Measurements from ENCODE around the gene CPLX1. TPM values are rescaled to one million over a fixed set of nuclear protein-coding genes. Genes with fewer than 3 reads are reported as not detected.

CPLX1 gene
- polyA plus RNA-seq, 1 donor (not counting 4 experiments of a cell fraction or from before 2014, with no cell fraction given), result 0.04 TPM

GRCh38 chr4:844752-845232 is 18.9 kb upstream of the CPLX1 start:
- H2AFZ ChIP-seq (ENCODE audit: control insufficient read depth, low read length), result no peak overlapping the region
- TF ChIP-seq CTCF (optimal IDR thresholded peaks at IDR 0.05 in 1 of 3, IDR thresholded peaks at IDR 0.05 in 1 of 3, conservative IDR thresholded peaks at IDR 0.05 in 1 of 3; ENCODE audit: extremely low read depth in 1 of 3, insufficient read depth in 2 of 3, low read length in 3 of 3) (no peak), EZH2 (IDR thresholded peaks at IDR 0.05; ENCODE audit: low read length) (no peak)
- H3K9me1 ChIP-seq (ENCODE audit: control insufficient read depth, extremely low read depth, insufficient read depth, low read length), result no peaks in the 10 kb centered on the region
- H3K36me3 ChIP-seq (ENCODE audit: control insufficient read depth in 2 of 2, extremely low read depth in 1 of 2, insufficient read depth in 2 of 2, low read length in 2 of 2), result peaks cover 10 to 11% of the 10 kb centered on the region in 2 experiments
- no peaks in the 10 kb centered on the region for H3K4me1 ChIP-seq (ENCODE audit: control insufficient read depth, extremely low read depth, insufficient read depth, low read length)
- no peak overlapping the region for H3K9ac ChIP-seq (ENCODE audit: control insufficient read depth, extremely low read depth, insufficient read depth, low read length)
- H3K4me2 ChIP-seq (ENCODE audit: control insufficient read depth, extremely low read depth, insufficient read depth, low read depth, low read length), result no peak overlapping the region
- no peaks in the 10 kb centered on the region for H3K27me3 ChIP-seq (ENCODE audit: control insufficient read depth, extremely low read depth, insufficient read depth, low read length)
- H3K4me3 ChIP-seq (ENCODE audit: control insufficient read depth in 2 of 3, extremely low read depth in 1 of 3, insufficient read depth in 2 of 3, low read depth in 1 of 3, low read length in 3 of 3), result no peak overlapping the region
- no peak overlapping the region for H3K27ac ChIP-seq (ENCODE audit: control insufficient read depth, insufficient read depth, low read length)
- FAIRE-seq (no peak), DNase-seq (ENCODE audit: low read depth, low spot score) (no peak)
- H3K9me3 ChIP-seq (ENCODE audit: control insufficient read depth, low read depth, low read length), result no peaks in the 10 kb centered on the region
- dilution Hi-C loops (cut with MboI; ENCODE audit: extremely low pct_ligation_motif_present, low sequenced_read_pairs), result no loop called here
- H4K20me1 ChIP-seq (ENCODE audit: control insufficient read depth, extremely low read depth, insufficient read depth, low read length), result no peaks in the 10 kb centered on the region
- no peaks in the 10 kb centered on the region for H3K79me2 ChIP-seq (ENCODE audit: control insufficient read depth, insufficient read depth, low read length)

- DNase-seq (ENCODE audit: low read depth, low spot score), result no peak
- H3K79me2 ChIP-seq (ENCODE audit: control insufficient read depth, insufficient read depth, low read length), result no peaks in the 10 kb centered on the region
- no peak for FAIRE-seq
- no peak overlapping the region for H3K4me2 ChIP-seq (ENCODE audit: control insufficient read depth, extremely low read depth, insufficient read depth, low read depth, low read length)
- peaks cover 0 to 3% of the 10 kb centered on the region in 2 experiments for H3K36me3 ChIP-seq (ENCODE audit: control insufficient read depth in 2 of 2, extremely low read depth in 1 of 2, insufficient read depth in 2 of 2, low read length in 2 of 2)
- H2AFZ ChIP-seq (ENCODE audit: control insufficient read depth, low read length), result no peak overlapping the region
- H3K4me3 ChIP-seq (ENCODE audit: control insufficient read depth in 2 of 3, extremely low read depth in 1 of 3, insufficient read depth in 2 of 3, low read depth in 1 of 3, low read length in 3 of 3), result no peak overlapping the region
- H3K9ac ChIP-seq (ENCODE audit: control insufficient read depth, extremely low read depth, insufficient read depth, low read length), result no peak overlapping the region
- no peaks in the 10 kb centered on the region for H3K9me1 ChIP-seq (ENCODE audit: control insufficient read depth, extremely low read depth, insufficient read depth, low read length)
- H3K9me3 ChIP-seq (ENCODE audit: control insufficient read depth, low read depth, low read length), result no peaks in the 10 kb centered on the region
- dilution Hi-C loops (cut with MboI; ENCODE audit: extremely low pct_ligation_motif_present, low sequenced_read_pairs), result no loop called here
- TF ChIP-seq CTCF (optimal IDR thresholded peaks at IDR 0.05 in 1 of 3, IDR thresholded peaks at IDR 0.05 in 1 of 3, conservative IDR thresholded peaks at IDR 0.05 in 1 of 3; ENCODE audit: extremely low read depth in 1 of 3, insufficient read depth in 2 of 3, low read length in 3 of 3) (no peak), EZH2 (IDR thresholded peaks at IDR 0.05; ENCODE audit: low read length) (no peak)
- H4K20me1 ChIP-seq (ENCODE audit: control insufficient read depth, extremely low read depth, insufficient read depth, low read length), result no peaks in the 10 kb centered on the region
- H3K27me3 ChIP-seq (ENCODE audit: control insufficient read depth, extremely low read depth, insufficient read depth, low read length), result no peaks in the 10 kb centered on the region
- no peak overlapping the region for H3K27ac ChIP-seq (ENCODE audit: control insufficient read depth, insufficient read depth, low read length)
- no peaks in the 10 kb centered on the region for H3K4me1 ChIP-seq (ENCODE audit: control insufficient read depth, extremely low read depth, insufficient read depth, low read length)
Measured at GRCh38 chr4:839675-840443, 13.9 kb upstream of the CPLX1 start.

Measured in keratinocyte (primary cell).